A549 (cell line): ENCODE data around the gene PLEKHA7. TPM values are rescaled to one million over a fixed set of nuclear protein-coding genes. Genes with fewer than 3 reads are reported as not detected.
A peak's percentile ranks its signal among the peaks of the same experiment; 100 is the strongest.

Experiments
- ATAC-seq, 2 experiments: fragments of 200-7000 bp in 1 of 2; fragments of >200 bp in 1 of 2; cut with Nextera tagmentation in 1 of 2; cut with Tn5 transposase in 1 of 2; 3 replicates each; pipeline versions ENCODE4 v1.8.0 to v1.9.1; 2018 to 2020; ENCODE audit warnings: mild to moderate bottlenecking in 1 of 2, moderate library complexity in 1 of 2
- CTCF ChIA-PET: fragments of 300-600 bp; sonication (Branson Sonifier 250); formaldehyde crosslinking; extraction: SDS; loops from one replicate; lab custom pipeline; 2021; ENCODE audit warnings: antibody characterized with exemption, inconsistent platforms; lab: Yijun Ruan, JAX
- POLR2A ChIA-PET: fragments of 350-600 bp; formaldehyde crosslinking; extraction: SDS; loops from one replicate; lab custom pipeline; 2021; ENCODE audit warnings: antibody characterized with exemption, inconsistent platforms; lab: Yijun Ruan, JAX
- DNase-seq, 2 experiments: peaks; one replicate each; pipeline versions ENCODE4 v3.0.0 to v3.0.0-alpha.2; 2011 to 2016; ENCODE audit warnings: low read depth in 1 of 2, low spot score in 1 of 2
- FAIRE-seq: peaks from 2 replicates; lab custom pipeline; 2011; peaks lifted over from hg19 to GRCh38; lab: Jason Lieb, UNC
- H3K27ac ChIP-seq, 2 experiments: fragments of >200 bp; sonication (Bioruptor Twin); formaldehyde crosslinking; 3 replicates each; pipeline ENCODE4 v1.5.1; 2016 to 2017
- H3K4me1 ChIP-seq: fragments of >200 bp; sonication (Bioruptor Twin); formaldehyde crosslinking; 3 replicates; pipeline ENCODE4 v1.6.1; 2016
- H3K4me2 ChIP-seq: fragments of >200 bp; sonication (Bioruptor Twin); formaldehyde crosslinking; 3 replicates; pipeline ENCODE4 v1.6.1; 2016
- H3K4me3 ChIP-seq: fragments of >200 bp; sonication (Bioruptor Twin); formaldehyde crosslinking; 3 replicates; pipeline ENCODE4 v1.5.1; 2016
- H3K9me3 ChIP-seq: fragments of >200 bp; sonication (Bioruptor Twin); formaldehyde crosslinking; 3 replicates; pipeline ENCODE4 v1.6.1; 2016
- BHLHE40 ChIP-seq: IDR thresholded peaks from 2 replicates; pipeline ENCODE4 v1.6.1; 2012; ENCODE audit warnings: low read depth, low read length, inconsistent platforms
- EHMT2 ChIP-seq: fragments of 200-600 bp; sonication (generic); IDR thresholded peaks from 2 replicates; pipeline ENCODE4 v1.6.1; 2016; ENCODE audit warnings: antibody characterized with exemption, low read depth, mild to moderate bottlenecking, moderate library complexity
- EP300 ChIP-seq, 2 experiments: fragments of >200 bp; sonication (Bioruptor Twin); formaldehyde crosslinking; IDR thresholded peaks; 2 replicates in 1 of 2; 3 replicates in 1 of 2; pipeline ENCODE4 v1.6.1; 2016 to 2017
- ESRRA ChIP-seq: fragments of 150-350 bp; IDR thresholded peaks from 2 replicates; pipeline ENCODE4 v1.6.1; 2014; ENCODE audit warnings: mild to moderate bottlenecking, low read length, borderline replicate concordance
- FOSB ChIP-seq: fragments of 250-450 bp; sonication (Bioruptor Pico); IDR thresholded peaks from 2 replicates; pipeline ENCODE4 v1.5.0; 2020; ENCODE audit warnings: mild to moderate bottlenecking, moderate library complexity
- FOSL2 ChIP-seq, 2 experiments: fragments of 450-650 bp in 1 of 2; fragments of >200 bp in 1 of 2; sonication (Bioruptor Twin) in 1 of 2; formaldehyde crosslinking; IDR thresholded peaks; 2 replicates each; pipeline versions ENCODE4 v1.5.0 to v1.6.1; 2016 to 2020; ENCODE audit warnings: mild to moderate bottlenecking in 1 of 2, moderate library complexity in 1 of 2
- FOXS1 ChIP-seq: fragments of 250-450 bp; sonication (Bioruptor Pico); IDR thresholded peaks from 2 replicates; pipeline ENCODE4 v1.5.0; 2020; ENCODE audit warnings: mild to moderate bottlenecking, moderate library complexity
- GATA3 ChIP-seq: IDR thresholded peaks from 2 replicates; pipeline ENCODE4 v1.6.1; 2012; ENCODE audit warnings: borderline replicate concordance
- HOXA7 ChIP-seq: fragments of 250-450 bp; sonication (Bioruptor Pico); IDR thresholded peaks from 2 replicates; pipeline ENCODE4 v1.5.0; 2020; ENCODE audit warnings: mild to moderate bottlenecking, moderate library complexity
- HOXB13 ChIP-seq: fragments of 250-450 bp; sonication (Bioruptor Pico); IDR thresholded peaks from 2 replicates; pipeline ENCODE4 v1.5.0; 2020; ENCODE audit warnings: low read depth, mild to moderate bottlenecking, moderate library complexity
- HOXB5 ChIP-seq: fragments of 250-450 bp; sonication (Bioruptor Pico); IDR thresholded peaks from 2 replicates; pipeline ENCODE4 v1.5.0; 2020; ENCODE audit warnings: mild to moderate bottlenecking, moderate library complexity
- KDM1A ChIP-seq: fragments of 200-600 bp; sonication (generic); IDR thresholded peaks from 2 replicates; pipeline ENCODE4 v1.6.1; 2016; ENCODE audit warnings: low read depth, mild to moderate bottlenecking
- KDM5A ChIP-seq: fragments of 200-600 bp; sonication (generic); IDR thresholded peaks from 2 replicates; pipeline ENCODE4 v1.6.1; 2016; ENCODE audit warnings: antibody characterized with exemption, mild to moderate bottlenecking
- MAFK ChIP-seq: fragments of 450-650 bp; IDR thresholded peaks from 2 replicates; pipeline ENCODE4 v1.6.1; 2014; ENCODE audit not compliant: partially characterized antibody
- NR3C1 ChIP-seq: fragments of >200 bp; sonication (Bioruptor Twin); formaldehyde crosslinking; IDR thresholded peaks from 3 replicates; pipeline ENCODE4 v1.6.1; 2017
- PHF8 ChIP-seq: fragments of 200-600 bp; sonication (generic); IDR thresholded peaks from 2 replicates; pipeline ENCODE4 v1.6.1; 2016; ENCODE audit warnings: low read depth, mild to moderate bottlenecking, antibody characterized with exemption, moderate library complexity, borderline replicate concordance
- POLR2AphosphoS2 ChIP-seq: conservative IDR thresholded peaks from 2 replicates; pipeline ENCODE4 v1.6.1; 2012; ENCODE audit warnings: low read length, improper control_type of control experiment, inconsistent platforms
- RAD21 ChIP-seq, 2 experiments: fragments of >200 bp in 1 of 2; sonication (Bioruptor Twin) in 1 of 2; formaldehyde crosslinking in 1 of 2; IDR thresholded peaks in 1 of 2; conservative IDR thresholded peaks in 1 of 2; 2 replicates in 1 of 2; 3 replicates in 1 of 2; pipeline ENCODE4 v1.6.1; 2012 to 2018; ENCODE audit warnings: inconsistent platforms in 1 of 2
- RCOR1 ChIP-seq: fragments of 150-350 bp; IDR thresholded peaks from 2 replicates; pipeline ENCODE4 v1.6.1; 2014; ENCODE audit warnings: antibody characterized with exemption, low read length, low read depth
- RFX5 ChIP-seq: fragments of 450-650 bp; IDR thresholded peaks from 2 replicates; pipeline ENCODE4 v1.7.1; 2014; ENCODE audit warnings: antibody characterized with exemption, mild to moderate bottlenecking, moderate library complexity
- WGBS: methylation state at CpG from one replicate; pipeline ENCODE4 v1.1.6; 2017; ENCODE audit errors: missing lambda C conversion rate; 5-methylcytosine and 5-hydroxymethylcytosine counted together
- polyA plus RNA-seq, 4 experiments: library from polyadenylated mRNA; depleted of rRNA in 3 of 4; stranded (reverse); fragments of >200 nt; fragmentation: RNase III in 1 of 4; extraction: RNeasy Plus Mini Kit Qiagen cat#74134 plus additional on column Dnase treatment in 1 of 4; gene quantifications; 2 replicates in 3 of 4; 3 replicates in 1 of 4; pipeline ENCODE4 v1.2.3, GENCODE V29; 2011 to 2017
- TF ChIP-seq, protein P1 (sequence below): fragments of >200 bp; sonication (Bioruptor Twin); formaldehyde crosslinking; IDR thresholded peaks from 3 replicates; pipeline ENCODE4 v1.6.1; 2016
- TF ChIP-seq, protein P2 (sequence below): fragments of >200 bp; sonication (Bioruptor Twin); formaldehyde crosslinking; IDR thresholded peaks from 3 replicates; pipeline ENCODE4 v1.5.1; 2016
- TF ChIP-seq, protein P3 (sequence below): IDR thresholded peaks from 2 replicates; pipeline ENCODE4 v1.6.1; 2012
- TF ChIP-seq, protein P4 (sequence below): fragments of 450-650 bp; IDR thresholded peaks from 2 replicates; pipeline ENCODE4 v1.6.1; 2014; ENCODE audit warnings: antibody characterized with exemption
- TF ChIP-seq, protein P5 (sequence below): fragments of >200 bp; sonication (Bioruptor Twin); formaldehyde crosslinking; IDR thresholded peaks from 2 replicates; pipeline ENCODE4 v1.6.1; 2016

Gene PLEKHA7
- polyA plus RNA-seq, 2 of the 4 experiments (the other 2 are of a cell fraction): 8.7 to 13.8 TPM

DNA sequence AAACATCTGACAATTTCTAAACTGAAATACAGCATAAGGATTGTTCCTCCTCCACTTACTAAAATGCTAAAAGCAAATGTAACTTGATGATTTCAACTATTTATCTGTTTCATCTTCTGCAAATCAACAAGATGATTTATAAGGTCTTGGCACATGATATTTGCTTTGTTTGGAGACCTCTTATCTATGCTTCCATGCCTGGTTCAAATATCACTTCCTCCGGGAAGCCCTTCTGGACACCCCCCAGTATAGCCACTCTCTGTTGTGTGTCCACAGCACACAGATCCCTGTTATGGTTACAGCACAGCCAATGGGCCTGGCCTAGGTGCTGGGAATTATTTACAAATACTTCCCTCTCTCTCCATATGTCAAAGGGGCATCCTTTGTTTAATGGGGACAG is 160.9 kb downstream of the PLEKHA7 start (continued):
- TF ChIP-seq, protein P1, sequence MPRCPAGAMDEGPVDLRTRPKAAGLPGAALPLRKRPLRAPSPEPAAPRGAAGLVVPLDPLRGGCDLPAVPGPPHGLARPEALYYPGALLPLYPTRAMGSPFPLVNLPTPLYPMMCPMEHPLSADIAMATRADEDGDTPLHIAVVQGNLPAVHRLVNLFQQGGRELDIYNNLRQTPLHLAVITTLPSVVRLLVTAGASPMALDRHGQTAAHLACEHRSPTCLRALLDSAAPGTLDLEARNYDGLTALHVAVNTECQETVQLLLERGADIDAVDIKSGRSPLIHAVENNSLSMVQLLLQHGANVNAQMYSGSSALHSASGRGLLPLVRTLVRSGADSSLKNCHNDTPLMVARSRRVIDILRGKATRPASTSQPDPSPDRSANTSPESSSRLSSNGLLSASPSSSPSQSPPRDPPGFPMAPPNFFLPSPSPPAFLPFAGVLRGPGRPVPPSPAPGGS: no peak
- TF ChIP-seq FOSL2 (IDR thresholded peaks at IDR 0.05): no peak
- no peak for TF ChIP-seq FOSL2 (CRISPR knock-in tag; IDR thresholded peaks at IDR 0.05)
- no peak for TF ChIP-seq MAFK
- TF ChIP-seq, protein P2, sequence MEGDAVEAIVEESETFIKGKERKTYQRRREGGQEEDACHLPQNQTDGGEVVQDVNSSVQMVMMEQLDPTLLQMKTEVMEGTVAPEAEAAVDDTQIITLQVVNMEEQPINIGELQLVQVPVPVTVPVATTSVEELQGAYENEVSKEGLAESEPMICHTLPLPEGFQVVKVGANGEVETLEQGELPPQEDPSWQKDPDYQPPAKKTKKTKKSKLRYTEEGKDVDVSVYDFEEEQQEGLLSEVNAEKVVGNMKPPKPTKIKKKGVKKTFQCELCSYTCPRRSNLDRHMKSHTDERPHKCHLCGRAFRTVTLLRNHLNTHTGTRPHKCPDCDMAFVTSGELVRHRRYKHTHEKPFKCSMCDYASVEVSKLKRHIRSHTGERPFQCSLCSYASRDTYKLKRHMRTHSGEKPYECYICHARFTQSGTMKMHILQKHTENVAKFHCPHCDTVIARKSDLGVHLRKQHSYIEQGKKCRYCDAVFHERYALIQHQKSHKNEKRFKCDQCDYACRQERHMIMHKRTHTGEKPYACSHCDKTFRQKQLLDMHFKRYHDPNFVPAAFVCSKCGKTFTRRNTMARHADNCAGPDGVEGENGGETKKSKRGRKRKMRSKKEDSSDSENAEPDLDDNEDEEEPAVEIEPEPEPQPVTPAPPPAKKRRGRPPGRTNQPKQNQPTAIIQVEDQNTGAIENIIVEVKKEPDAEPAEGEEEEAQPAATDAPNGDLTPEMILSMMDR: no peak
- no peak for TF ChIP-seq HOXB5
- TF ChIP-seq, protein P3, sequence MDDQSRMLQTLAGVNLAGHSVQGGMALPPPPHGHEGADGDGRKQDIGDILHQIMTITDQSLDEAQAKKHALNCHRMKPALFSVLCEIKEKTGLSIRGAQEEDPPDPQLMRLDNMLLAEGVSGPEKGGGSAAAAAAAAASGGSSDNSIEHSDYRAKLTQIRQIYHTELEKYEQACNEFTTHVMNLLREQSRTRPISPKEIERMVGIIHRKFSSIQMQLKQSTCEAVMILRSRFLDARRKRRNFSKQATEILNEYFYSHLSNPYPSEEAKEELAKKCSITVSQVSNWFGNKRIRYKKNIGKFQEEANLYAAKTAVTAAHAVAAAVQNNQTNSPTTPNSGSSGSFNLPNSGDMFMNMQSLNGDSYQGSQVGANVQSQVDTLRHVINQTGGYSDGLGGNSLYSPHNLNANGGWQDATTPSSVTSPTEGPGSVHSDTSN: no peak
- TF ChIP-seq HOXA7: no peak
- TF ChIP-seq RAD21 (conservative IDR thresholded peaks at IDR 0.05 in 1 of 2, IDR thresholded peaks at IDR 0.05 in 1 of 2): no peak
- no peak for TF ChIP-seq FOXS1 (CRISPR knock-in tag)
- no peak for TF ChIP-seq PHF8
- no peak for TF ChIP-seq KDM1A

DNA sequence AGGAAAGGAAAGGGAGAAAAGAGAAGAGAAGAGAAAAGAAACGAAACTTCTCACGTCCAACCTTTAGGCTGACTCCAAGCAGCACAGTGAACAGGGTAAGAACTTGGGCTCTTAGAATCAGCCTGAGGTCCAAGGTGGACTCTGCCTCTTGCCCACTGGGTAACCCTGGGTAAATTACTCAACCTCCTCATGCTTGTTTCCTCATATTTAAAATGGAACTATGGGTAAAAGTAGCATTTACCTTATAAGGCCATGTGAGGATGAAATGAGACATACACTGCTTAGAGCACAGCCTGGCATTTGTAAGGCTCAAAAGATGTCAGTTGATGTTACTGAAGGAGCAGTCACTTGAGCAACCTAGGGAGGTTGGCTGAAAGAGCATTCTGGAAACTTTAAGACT is 167.9 kb downstream of the PLEKHA7 start:
- ChIA-PET CTCF (no interaction called here), POLR2A (no interaction called here)
- peak in 1 of 2 experiments; percentile 41; a peak in 2 of 6 replicates for ATAC-seq
- H3K4me1 ChIP-seq: no peaks in the 10 kb centered on the region
- no peak overlapping the region for H3K27ac ChIP-seq
- DNase-seq: peak in 1 of 2 experiments; percentile 10
- FAIRE-seq: no peak
- no peaks in the 10 kb centered on the region for H3K9me3 ChIP-seq
- TF ChIP-seq RCOR1 (no peak), NR3C1 (no peak), EHMT2 (no peak), HOXA7 (no peak), BHLHE40 (no peak), FOSB (CRISPR knock-in tag) (no peak), ESRRA (no peak), EP300 (IDR thresholded peaks at IDR 0.05) (no peak), RFX5 (no peak), FOXS1 (CRISPR knock-in tag) (no peak), HOXB13 (CRISPR knock-in tag) (no peak), GATA3 (no peak), POLR2AphosphoS2 (no peak), FOSL2 (IDR thresholded peaks at IDR 0.05) (no peak), FOSL2 (CRISPR knock-in tag; IDR thresholded peaks at IDR 0.05) (no peak), KDM5A (no peak)
- TF ChIP-seq, protein P4, sequence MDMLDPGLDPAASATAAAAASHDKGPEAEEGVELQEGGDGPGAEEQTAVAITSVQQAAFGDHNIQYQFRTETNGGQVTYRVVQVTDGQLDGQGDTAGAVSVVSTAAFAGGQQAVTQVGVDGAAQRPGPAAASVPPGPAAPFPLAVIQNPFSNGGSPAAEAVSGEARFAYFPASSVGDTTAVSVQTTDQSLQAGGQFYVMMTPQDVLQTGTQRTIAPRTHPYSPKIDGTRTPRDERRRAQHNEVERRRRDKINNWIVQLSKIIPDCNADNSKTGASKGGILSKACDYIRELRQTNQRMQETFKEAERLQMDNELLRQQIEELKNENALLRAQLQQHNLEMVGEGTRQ: no peak
- TF ChIP-seq, protein P5, sequence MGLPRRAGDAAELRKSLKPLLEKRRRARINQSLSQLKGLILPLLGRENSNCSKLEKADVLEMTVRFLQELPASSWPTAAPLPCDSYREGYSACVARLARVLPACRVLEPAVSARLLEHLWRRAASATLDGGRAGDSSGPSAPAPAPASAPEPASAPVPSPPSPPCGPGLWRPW: no peak
- TF ChIP-seq, protein P3: no peak
- H3K4me3 ChIP-seq: no peak overlapping the region
- 88% methylated on average over 2 of the region's 2 CpGs for WGBS
- H3K4me2 ChIP-seq: no peak overlapping the region
